Ovary (tissue), 3 donors: Measurements from ENCODE around the gene SUMF2.

Source experiments
- CTCF ChIP-seq, 3 donors: fragments of 450-650 bp in 2 of 3; fragments of 200-600 bp in 1 of 3; IDR thresholded peaks; one replicate each; pipeline versions ENCODE4 v1.5.1 to v1.8.0; 2016 to 2022; ENCODE audit warnings: antibody characterized with exemption in 3 of 3, mild to moderate bottlenecking in 1 of 3
- EP300 ChIP-seq: sonication (generic); formaldehyde crosslinking; IDR thresholded peaks from one replicate; pipeline ENCODE4 v1.6.1; 2017; ENCODE audit warnings: antibody characterized with exemption
- POLR2A ChIP-seq: fragments of 450-650 bp; IDR thresholded peaks from one replicate; pipeline ENCODE4 v1.6.1; 2017; ENCODE audit warnings: antibody characterized with exemption, mild to moderate bottlenecking, moderate library complexity
- donor health status: DM: no; HTN: no; CAD: no.

GRCh38 chr7:56087445-56087844, 23.4 kb downstream of the SUMF2 start:
- TF ChIP-seq CTCF (IDR thresholded peaks at IDR 0.05) (no peak), POLR2A (no peak), EP300 (no peak)
